Liver (tissue), 3 donors: ENCODE data around the gene KIF21A.

Experiments
- ATF3 ChIP-seq: IDR thresholded peaks from 2 replicates; pipeline ENCODE4 v1.6.1; 2016; ENCODE audit warnings: antibody characterized with exemption
- CTCF ChIP-seq: fragments of 150-350 bp; IDR thresholded peaks from 2 replicates; pipeline ENCODE4 v1.5.1; 2017; ENCODE audit warnings: improper control_type of control experiment, low read depth, low read length; ENCODE audit not compliant: missing input control
- EGR1 ChIP-seq, 2 donors: IDR thresholded peaks; 2 replicates each; pipeline ENCODE4 v1.6.1; 2016 to 2018; ENCODE audit warnings: antibody characterized with exemption in 2 of 2, low read depth in 2 of 2
- FOXA2 ChIP-seq: IDR thresholded peaks from 2 replicates; pipeline ENCODE4 v1.6.1; 2016; ENCODE audit warnings: antibody characterized with exemption
- GABPA ChIP-seq, 2 donors: IDR thresholded peaks in 1 of 2; conservative IDR thresholded peaks in 1 of 2; 2 replicates each; pipeline ENCODE4 v1.6.1; 2016; ENCODE audit warnings: antibody characterized with exemption in 2 of 2, mild to moderate bottlenecking in 1 of 2, moderate library complexity in 1 of 2
- JUND ChIP-seq, 2 donors: IDR thresholded peaks; 2 replicates each; pipeline ENCODE4 v1.6.1; 2016; ENCODE audit warnings: antibody characterized with exemption in 2 of 2
- NR2F2 ChIP-seq: IDR thresholded peaks from 2 replicates; pipeline ENCODE4 v1.6.1; 2016; ENCODE audit warnings: antibody characterized with exemption
- RAD21 ChIP-seq, 2 donors: IDR thresholded peaks; 2 replicates each; pipeline ENCODE4 v1.6.1; 2016; ENCODE audit warnings: antibody characterized with exemption in 2 of 2, mild to moderate bottlenecking in 2 of 2
- REST ChIP-seq: IDR thresholded peaks from 2 replicates; pipeline ENCODE4 v1.6.1; 2016; ENCODE audit warnings: antibody characterized with exemption, mild to moderate bottlenecking
- RXRA ChIP-seq, 2 donors: IDR thresholded peaks; 2 replicates each; pipeline ENCODE4 v1.6.1; 2017 to 2018; ENCODE audit warnings: antibody characterized with exemption in 2 of 2, mild to moderate bottlenecking in 1 of 2
- SP1 ChIP-seq: IDR thresholded peaks from 2 replicates; pipeline ENCODE4 v1.6.1; 2018; ENCODE audit warnings: antibody characterized with exemption, mild to moderate bottlenecking
- TAF1 ChIP-seq: conservative IDR thresholded peaks from 2 replicates; pipeline ENCODE4 v1.6.1; 2016; ENCODE audit warnings: antibody characterized with exemption, mild to moderate bottlenecking
- TF ChIP-seq, protein P1 (sequence below): IDR thresholded peaks from 2 replicates; pipeline ENCODE4 v1.6.1; 2016; ENCODE audit warnings: antibody characterized with exemption
- TF ChIP-seq, protein P2 (sequence below): IDR thresholded peaks from 2 replicates; pipeline ENCODE4 v1.6.1; 2016; ENCODE audit warnings: antibody characterized with exemption
- donor health status: healthy.
- donor health status: healthy.

DNA sequence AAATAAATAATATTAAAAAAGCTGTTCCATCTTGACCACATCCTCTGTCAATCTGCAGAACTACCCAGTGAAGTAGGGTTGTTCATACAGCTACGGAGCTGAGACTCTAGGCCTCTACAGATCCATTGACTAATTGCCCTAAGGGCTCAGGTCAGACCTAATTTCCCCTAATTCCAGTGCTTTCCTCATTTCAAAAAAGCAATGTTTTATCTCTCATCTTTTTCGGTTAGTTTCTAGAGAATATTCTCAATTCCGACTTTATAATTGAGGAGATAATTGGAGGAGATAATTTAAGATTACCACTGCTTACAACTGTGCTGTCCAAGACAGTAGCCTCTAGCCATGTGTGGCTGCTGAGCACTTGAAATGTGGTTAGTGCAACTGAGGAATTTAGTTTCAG, 167.1 kb downstream of the KIF21A start:
- TF ChIP-seq CTCF (no peak), EGR1 (IDR thresholded peaks at IDR 0.05; ENCODE audit: low read depth in 2 of 2) (no peak), SP1 (no peak), RAD21 (IDR thresholded peaks at IDR 0.05) (no peak), TAF1 (no peak), RXRA (IDR thresholded peaks at IDR 0.05) (no peak), JUND (IDR thresholded peaks at IDR 0.05) (no peak), REST (no peak), FOXA2 (no peak), ATF3 (no peak), NR2F2 (no peak), GABPA (IDR thresholded peaks at IDR 0.05 in 1 of 2, conservative IDR thresholded peaks at IDR 0.05 in 1 of 2) (no peak)
- TF ChIP-seq, protein P1, sequence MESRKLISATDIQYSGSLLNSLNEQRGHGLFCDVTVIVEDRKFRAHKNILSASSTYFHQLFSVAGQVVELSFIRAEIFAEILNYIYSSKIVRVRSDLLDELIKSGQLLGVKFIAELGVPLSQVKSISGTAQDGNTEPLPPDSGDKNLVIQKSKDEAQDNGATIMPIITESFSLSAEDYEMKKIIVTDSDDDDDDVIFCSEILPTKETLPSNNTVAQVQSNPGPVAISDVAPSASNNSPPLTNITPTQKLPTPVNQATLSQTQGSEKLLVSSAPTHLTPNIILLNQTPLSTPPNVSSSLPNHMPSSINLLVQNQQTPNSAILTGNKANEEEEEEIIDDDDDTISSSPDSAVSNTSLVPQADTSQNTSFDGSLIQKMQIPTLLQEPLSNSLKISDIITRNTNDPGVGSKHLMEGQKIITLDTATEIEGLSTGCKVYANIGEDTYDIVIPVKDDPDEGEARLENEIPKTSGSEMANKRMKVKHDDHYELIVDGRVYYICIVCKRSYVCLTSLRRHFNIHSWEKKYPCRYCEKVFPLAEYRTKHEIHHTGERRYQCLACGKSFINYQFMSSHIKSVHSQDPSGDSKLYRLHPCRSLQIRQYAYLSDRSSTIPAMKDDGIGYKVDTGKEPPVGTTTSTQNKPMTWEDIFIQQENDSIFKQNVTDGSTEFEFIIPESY, result no peak
- TF ChIP-seq, protein P2, sequence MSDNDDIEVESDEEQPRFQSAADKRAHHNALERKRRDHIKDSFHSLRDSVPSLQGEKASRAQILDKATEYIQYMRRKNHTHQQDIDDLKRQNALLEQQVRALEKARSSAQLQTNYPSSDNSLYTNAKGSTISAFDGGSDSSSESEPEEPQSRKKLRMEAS, result no peak
